NCI-H146 (cell line): Measurements from ENCODE around the gene GSK3B.

Experiments
- DNase-seq: peaks from one replicate; lab custom pipeline; 2025; lab: John Stamatoyannopoulos, UW

GSK3B gene

GRCh38 chr3:119818937-119819336 lies 275.3 kb downstream of the GSK3B start:
- DNase-seq = no peak

DNA sequence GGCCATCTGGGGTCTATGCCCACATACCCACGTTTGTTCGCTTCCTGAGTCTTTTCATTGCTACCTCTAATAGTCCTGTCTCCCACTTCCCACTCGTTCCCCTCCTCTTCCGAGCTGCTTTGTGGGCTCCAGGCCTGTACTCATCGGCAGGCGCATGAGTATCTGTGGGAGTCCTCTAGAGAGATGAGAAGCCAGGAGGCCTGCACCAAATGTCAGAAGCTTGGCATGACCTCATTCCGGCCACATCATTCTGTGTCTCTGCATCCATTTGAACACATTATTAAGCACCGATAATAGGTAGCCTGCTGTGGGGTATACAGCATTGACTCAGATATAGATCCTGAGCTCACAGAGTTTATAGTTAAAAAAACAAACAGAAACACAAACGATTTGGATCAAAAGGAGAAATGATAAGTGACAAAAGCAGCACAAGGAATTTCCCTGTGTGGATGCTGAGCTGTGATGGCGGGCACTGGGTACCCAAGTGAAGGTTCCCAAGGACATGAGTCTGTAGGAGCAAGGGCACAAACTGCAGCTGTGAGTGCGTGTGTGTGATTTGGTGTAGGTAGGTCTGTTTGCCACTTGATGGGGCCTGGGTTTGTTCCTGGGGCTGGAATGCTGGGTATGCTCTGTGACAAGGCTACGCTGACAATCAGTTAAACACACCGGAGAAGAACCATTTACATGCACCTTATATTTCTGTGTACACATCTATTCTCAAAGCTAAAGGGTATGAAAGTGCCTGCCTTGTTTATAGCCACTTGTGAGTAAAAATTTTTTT lies 276.5 kb downstream of the GSK3B start:
- peak; percentile 67 for DNase-seq

DNA sequence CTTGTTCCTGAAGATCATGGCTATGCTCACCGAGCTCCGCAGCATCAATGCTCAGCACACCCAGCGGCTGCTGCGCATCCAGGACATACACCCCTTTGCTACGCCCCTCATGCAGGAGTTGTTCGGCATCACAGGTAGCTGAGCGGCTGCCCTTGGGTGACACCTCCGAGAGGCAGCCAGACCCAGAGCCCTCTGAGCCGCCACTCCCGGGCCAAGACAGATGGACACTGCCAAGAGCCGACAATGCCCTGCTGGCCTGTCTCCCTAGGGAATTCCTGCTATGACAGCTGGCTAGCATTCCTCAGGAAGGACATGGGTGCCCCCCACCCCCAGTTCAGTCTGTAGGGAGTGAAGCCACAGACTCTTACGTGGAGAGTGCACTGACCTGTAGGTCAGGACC lies 277.2 kb downstream of the GSK3B start:
- DNase-seq = no peak

DNA sequence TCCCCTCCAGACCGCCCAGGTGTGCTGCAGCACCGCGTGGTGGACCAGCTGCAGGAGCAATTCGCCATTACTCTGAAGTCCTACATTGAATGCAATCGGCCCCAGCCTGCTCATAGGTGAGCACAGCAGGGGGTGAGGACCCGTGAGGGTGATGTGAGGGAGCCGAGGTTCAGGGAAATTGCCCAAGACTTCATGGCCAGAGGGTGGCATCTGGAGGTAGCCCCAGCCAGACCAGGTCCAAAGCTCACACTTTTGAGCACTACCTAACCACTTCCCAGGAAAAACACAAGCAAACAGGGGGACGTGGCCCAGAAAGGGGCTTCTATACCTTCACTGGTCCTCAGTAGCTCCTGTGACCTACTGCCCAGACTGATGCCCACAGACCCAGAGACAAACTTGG lies 278.5 kb downstream of the GSK3B start:
- peak; percentile 27 for DNase-seq

- DNase-seq = no peak
Measured at GRCh38 chr3:119812491-119813058, 281.7 kb downstream of the GSK3B start.

- DNase-seq = no peak
Measured at GRCh38 chr3:119810018-119810435, 284.2 kb downstream of the GSK3B start.

DNA sequence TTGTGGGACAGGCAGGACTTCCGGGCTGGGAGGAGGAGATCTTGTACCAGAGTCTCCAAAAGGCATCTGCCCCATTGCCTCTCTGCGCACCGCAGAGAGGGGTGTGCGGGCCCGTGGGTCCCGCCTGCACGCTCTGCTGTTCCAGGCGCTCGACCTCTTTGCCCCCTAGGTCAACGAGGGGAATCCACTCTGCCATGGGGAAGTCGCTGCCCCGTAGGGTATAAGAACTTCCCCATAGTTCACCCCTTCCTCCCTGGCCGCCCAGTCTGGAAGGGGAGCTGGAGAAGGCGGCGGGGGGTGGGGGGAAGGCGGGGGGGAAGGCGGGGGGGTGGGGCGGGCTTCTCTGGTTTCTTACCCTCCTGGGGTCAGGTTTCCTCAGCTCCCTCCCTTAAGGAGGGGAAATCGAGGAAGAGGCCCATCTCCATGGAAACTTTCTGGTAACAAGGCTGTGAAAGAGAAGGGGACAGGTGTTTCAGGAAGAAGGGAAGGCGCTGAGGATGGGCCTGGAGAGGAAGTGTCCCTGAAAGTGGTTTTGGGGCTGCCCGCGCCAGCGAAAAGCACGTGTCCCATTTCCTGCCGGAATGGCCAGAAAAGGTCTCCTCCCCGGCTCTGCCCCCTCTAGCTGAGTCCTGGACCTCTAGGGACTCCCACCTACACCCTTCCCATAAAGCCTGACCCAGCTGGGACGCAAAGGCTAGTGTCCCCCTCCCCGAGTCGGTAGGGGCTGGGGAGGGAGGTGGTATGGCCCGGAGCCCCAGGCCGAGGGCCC lies 284.8 kb downstream of the GSK3B start:
- no peak for DNase-seq

DNA sequence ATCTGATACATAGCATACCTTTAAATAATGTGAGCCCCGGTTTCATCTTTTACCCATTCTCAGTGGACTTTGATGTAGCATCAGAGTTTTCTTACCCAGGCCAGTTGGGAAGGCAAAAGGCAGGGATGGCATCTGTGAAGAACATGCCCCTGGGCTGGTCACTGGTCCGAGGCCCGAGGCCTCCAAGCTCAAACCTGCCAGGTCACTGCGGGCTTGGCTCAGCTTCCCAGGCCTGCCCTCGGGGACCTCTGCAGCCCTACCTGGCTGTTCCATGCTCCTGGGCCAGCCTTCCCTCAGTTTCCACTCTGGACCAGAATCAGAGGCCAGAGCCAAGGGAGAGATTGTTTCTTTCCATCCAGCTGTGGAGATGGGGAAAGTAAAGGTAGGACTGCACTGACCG lies 285.4 kb downstream of the GSK3B start:
- DNase-seq = no peak

GRCh38 chr3:119808244-119808643 lies 286.0 kb downstream of the GSK3B start:
- DNase-seq = no peak

- peak; percentile 43 for DNase-seq
Measured at GRCh38 chr3:119800844-119801243, 293.4 kb downstream of the GSK3B start.

DNA sequence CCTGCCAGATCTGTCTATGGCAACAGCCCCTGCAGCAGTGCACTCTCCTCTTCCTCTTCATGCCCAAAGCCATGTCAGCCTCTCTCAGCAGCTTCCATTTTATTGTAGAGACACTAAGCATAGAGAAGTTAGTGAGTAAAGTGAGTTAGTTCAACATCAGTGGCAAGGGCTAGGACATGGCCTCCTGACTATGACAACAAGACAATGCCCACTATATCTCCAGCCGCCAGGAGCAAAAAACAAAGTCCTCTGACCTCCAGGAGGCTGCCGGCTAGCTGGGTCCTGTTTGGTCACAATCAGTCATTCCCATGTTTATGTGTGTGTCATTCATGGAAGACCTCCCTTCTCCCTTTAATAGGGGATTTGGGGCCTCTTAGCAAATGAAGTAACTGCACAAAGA lies 297.5 kb downstream of the GSK3B start:
- no peak for DNase-seq

DNA sequence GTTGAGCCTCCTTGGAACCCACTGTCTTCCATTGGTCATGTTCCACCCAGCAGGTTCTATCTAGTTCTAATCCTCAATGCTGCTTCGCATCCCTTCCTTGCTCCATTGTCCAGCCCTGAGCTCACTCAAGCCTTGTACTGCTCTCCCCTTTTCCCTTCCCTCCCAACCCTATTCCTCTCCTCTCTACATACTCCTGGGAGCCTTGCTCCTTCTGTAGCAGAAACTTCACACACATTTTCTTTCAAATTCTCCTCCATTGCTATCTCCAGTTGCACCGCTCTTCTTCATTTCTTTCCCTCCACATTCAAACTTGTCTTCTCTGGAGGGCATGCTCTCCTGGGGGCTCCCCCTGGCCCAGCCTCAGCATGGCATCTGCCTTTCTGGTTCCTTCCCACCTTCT lies 297.9 kb downstream of the GSK3B start:
- DNase-seq = no peak

DNA sequence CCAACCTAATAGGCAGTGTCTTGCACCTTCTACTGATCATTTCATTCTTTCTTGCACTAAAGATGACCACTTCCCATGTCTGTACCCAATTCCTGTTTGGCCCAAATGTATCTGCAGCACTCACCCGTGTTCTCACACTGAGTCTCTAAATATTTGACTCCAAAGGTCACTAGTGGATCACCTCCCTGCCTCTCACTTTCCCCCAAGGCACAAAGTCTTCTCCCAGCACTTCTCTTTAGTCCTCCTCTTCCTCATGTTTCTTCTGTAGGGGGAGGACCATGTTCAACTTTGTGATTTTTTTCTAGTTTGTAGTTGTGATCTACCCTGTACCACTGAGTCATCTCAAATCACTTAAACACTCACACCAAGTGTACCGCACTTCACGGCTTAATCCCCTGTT lies 298.4 kb downstream of the GSK3B start:
- DNase-seq = no peak

- no peak for DNase-seq
Measured at GRCh38 chr3:119794971-119795612, 299.2 kb downstream of the GSK3B start.

DNA sequence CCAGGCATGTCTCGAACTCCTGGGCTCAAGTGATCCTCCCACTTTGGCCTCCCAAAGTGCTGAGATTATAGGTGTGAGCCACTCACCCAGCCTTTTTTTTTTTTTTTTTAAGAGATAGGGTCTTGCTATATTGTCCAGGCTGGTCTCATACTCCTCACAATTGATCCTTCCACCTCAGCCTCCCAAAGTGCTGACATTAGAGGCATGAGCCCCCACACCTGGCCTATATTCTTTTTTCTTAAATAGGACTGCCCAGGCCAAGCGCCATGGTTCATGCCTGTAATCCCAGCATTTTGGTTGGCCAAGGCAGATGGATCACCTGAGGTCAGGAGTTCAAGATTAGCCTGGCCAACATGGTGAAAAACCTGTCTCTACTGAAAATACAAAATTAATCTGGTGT lies 299.8 kb downstream of the GSK3B start:
- DNase-seq = no peak

GRCh38 chr3:119792270-119792669 lies 302.0 kb downstream of the GSK3B start:
- no peak for DNase-seq

- no peak for DNase-seq
Measured at GRCh38 chr3:119790369-119790768, 303.9 kb downstream of the GSK3B start.

DNA sequence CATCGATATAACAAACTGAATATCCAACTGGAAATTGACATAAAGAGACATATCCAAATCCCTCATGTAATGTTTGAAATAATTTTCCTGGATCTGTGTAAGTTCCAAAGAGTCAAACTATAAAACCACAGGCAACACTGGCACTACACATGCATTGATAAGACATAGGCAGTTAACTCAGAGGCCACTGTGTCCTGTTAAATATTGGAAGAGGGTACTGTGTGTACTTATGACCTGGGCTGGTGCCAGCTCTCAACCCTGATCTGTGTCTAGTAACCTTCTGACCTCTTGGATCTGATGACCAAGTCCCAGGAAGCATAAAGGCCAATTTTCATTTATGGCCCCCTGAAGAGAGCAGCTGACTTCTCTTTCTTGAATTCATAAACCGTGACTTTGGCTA lies 307.8 kb downstream of the GSK3B start:
- DNase-seq = no peak

GRCh38 chr3:119783883-119784282 lies 310.4 kb downstream of the GSK3B start:
- no peak for DNase-seq

- DNase-seq = no peak
Measured at GRCh38 chr3:119783255-119783654, 311.0 kb downstream of the GSK3B start.

- no peak for DNase-seq
Measured at GRCh38 chr3:119782460-119782859, 311.8 kb downstream of the GSK3B start.

- peak; percentile 22 for DNase-seq
Measured at GRCh38 chr3:119781330-119782198, 312.7 kb downstream of the GSK3B start, which contains the start of gene NR1I2. Gene NR1I2, plus strand, starts transcription at chr3:119782101.
